HepG2 (cell line): Measurements from ENCODE around the gene RPL3. TPM values are rescaled to one million over a fixed set of nuclear protein-coding genes. Genes with fewer than 3 reads are reported as not detected.

Source experiments
- ERF ChIP-seq: IDR thresholded peaks from 2 replicates; pipeline ENCODE4 v1.6.1; 2018; ENCODE audit warnings: missing biosample characterization, missing genetic modification reagents
- EZH2 ChIP-seq: conservative IDR thresholded peaks from 2 replicates; pipeline ENCODE4 v1.6.1; 2012; ENCODE audit warnings: mild to moderate bottlenecking, low read depth, low read length, moderate library complexity
- GLI4 ChIP-seq: sonication (generic); formaldehyde crosslinking; IDR thresholded peaks from 2 replicates; pipeline ENCODE4 v1.5.1; 2020; ENCODE audit warnings: missing genetic modification reagents, mild to moderate bottlenecking, moderate library complexity, borderline replicate concordance
- IKZF4 ChIP-seq: sonication (generic); formaldehyde crosslinking; IDR thresholded peaks from 2 replicates; pipeline ENCODE4 v1.5.1; 2020; ENCODE audit warnings: borderline replicate concordance, mild to moderate bottlenecking, low read depth, missing genetic modification reagents; ENCODE audit errors: not compliant biosample characterization
- KLF9 ChIP-seq: IDR thresholded peaks from 2 replicates; pipeline ENCODE4 v1.6.1; 2016; ENCODE audit warnings: low read depth
- NFYC ChIP-seq: IDR thresholded peaks from 2 replicates; pipeline ENCODE4 v1.6.1; 2016; ENCODE audit warnings: missing genetic modification reagents, missing compliant biosample characterization
- PHF8 ChIP-seq: sonication (generic); formaldehyde crosslinking; IDR thresholded peaks from 2 replicates; pipeline ENCODE4 v1.5.0; 2020; ENCODE audit warnings: missing genetic modification reagents
- RFX3 ChIP-seq: IDR thresholded peaks from 2 replicates; pipeline ENCODE4 v1.6.1; 2016; ENCODE audit warnings: missing biosample characterization, missing genetic modification reagents
- RXRB ChIP-seq: IDR thresholded peaks from 2 replicates; pipeline ENCODE4 v1.6.1; 2016; ENCODE audit warnings: borderline replicate concordance, missing genetic modification reagents, missing compliant biosample characterization
- SKIL ChIP-seq: sonication (generic); formaldehyde crosslinking; IDR thresholded peaks from 2 replicates; pipeline ENCODE4 v1.8.0; 2022; ENCODE audit warnings: missing genetic modification reagents, mild to moderate bottlenecking, moderate library complexity, borderline replicate concordance
- SMARCE1 ChIP-seq: fragments of 450-650 bp; IDR thresholded peaks from 2 replicates; pipeline ENCODE4 v1.6.1; 2017; ENCODE audit warnings: borderline replicate concordance
- SPEN ChIP-seq: sonication (generic); formaldehyde crosslinking; IDR thresholded peaks from 2 replicates; pipeline ENCODE4 v1.5.1; 2020; ENCODE audit warnings: low read depth, mild to moderate bottlenecking, missing genetic modification reagents
- STAT5B ChIP-seq: sonication (generic); formaldehyde crosslinking; IDR thresholded peaks from 2 replicates; pipeline ENCODE4 v1.4.0; 2020; ENCODE audit warnings: missing genetic modification reagents
- TEF ChIP-seq: sonication (generic); formaldehyde crosslinking; IDR thresholded peaks from 2 replicates; pipeline ENCODE4 v1.5.0; 2020; ENCODE audit warnings: missing genetic modification reagents
- ZNF138 ChIP-seq: sonication (generic); formaldehyde crosslinking; IDR thresholded peaks from 2 replicates; pipeline ENCODE4 v1.5.0; 2020; ENCODE audit warnings: mild to moderate bottlenecking, low read depth, missing genetic modification reagents
- ZNF543 ChIP-seq: sonication (generic); formaldehyde crosslinking; IDR thresholded peaks from 2 replicates; pipeline ENCODE4 v1.4.0; 2020; ENCODE audit warnings: mild to moderate bottlenecking, missing genetic modification reagents
- polyA plus RNA-seq, 8 experiments: library from polyadenylated mRNA; depleted of rRNA in 3 of 8; stranded (reverse) in 7 of 8; unstranded in 1 of 8; fragments of >200 nt; fragmentation: Illumina TruSeq in 4 of 8; extraction: Trizol in 4 of 8; gene quantifications; 2 replicates each; pipeline versions ENCODE4 v1.2.1 to v1.2.3, GENCODE V29; 2011 to 2016; ENCODE audit warnings: low read depth in 4 of 8, missing spikeins in 1 of 8, mixed read lengths in 1 of 8; ENCODE audit not compliant: insufficient read depth in 1 of 8
- total RNA-seq, 5 experiments: library from RNA; depleted of rRNA; stranded (reverse); fragments of >200 nt; fragmentation: Illumina TruSeq; extraction: Trizol; gene quantifications; 2 replicates each; pipeline ENCODE4 v1.2.3, GENCODE V29; 2016; ENCODE audit warnings: low read depth in 1 of 5
- TF ChIP-seq, protein P1 (sequence below): sonication (generic); formaldehyde crosslinking; IDR thresholded peaks from 2 replicates; pipeline ENCODE4 v1.5.0; 2020; ENCODE audit warnings: missing genetic modification reagents, mild to moderate bottlenecking, borderline replicate concordance
- TF ChIP-seq, protein P2 (sequence below): sonication (generic); formaldehyde crosslinking; IDR thresholded peaks from 2 replicates; pipeline ENCODE4 v1.4.0; 2020; ENCODE audit warnings: mild to moderate bottlenecking, missing genetic modification reagents
- TF ChIP-seq, protein P3 (sequence below): sonication (generic); formaldehyde crosslinking; IDR thresholded peaks from 2 replicates; pipeline ENCODE4 v1.4.0; 2020; ENCODE audit warnings: missing genetic modification reagents
- TF ChIP-seq, protein P4 (sequence below): sonication (generic); formaldehyde crosslinking; IDR thresholded peaks from 2 replicates; pipeline ENCODE4 v1.8.0; 2022; ENCODE audit warnings: mild to moderate bottlenecking, missing genetic modification reagents

RPL3 gene
- total and polyA plus RNA-seq, 2 of the 13 experiments (the other 11 are each of a cell fraction or from before 2014, with no cell fraction given): 1,051 to 3,279 TPM

GRCh38 chr22:39299829-39300178, 19.6 kb downstream of the RPL3 start (continued):
- TF ChIP-seq SKIL (CRISPR knock-in tag): no peak
- TF ChIP-seq RFX3: no peak
- TF ChIP-seq ZNF138 (CRISPR knock-in tag): no peak
- TF ChIP-seq ERF: 0 out of 2 replicates have a peak, but pooled peaks have one; percentile 33
- no peak for TF ChIP-seq SMARCE1
- TF ChIP-seq, protein P1, sequence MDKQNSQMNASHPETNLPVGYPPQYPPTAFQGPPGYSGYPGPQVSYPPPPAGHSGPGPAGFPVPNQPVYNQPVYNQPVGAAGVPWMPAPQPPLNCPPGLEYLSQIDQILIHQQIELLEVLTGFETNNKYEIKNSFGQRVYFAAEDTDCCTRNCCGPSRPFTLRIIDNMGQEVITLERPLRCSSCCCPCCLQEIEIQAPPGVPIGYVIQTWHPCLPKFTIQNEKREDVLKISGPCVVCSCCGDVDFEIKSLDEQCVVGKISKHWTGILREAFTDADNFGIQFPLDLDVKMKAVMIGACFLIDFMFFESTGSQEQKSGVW: no peak
- TF ChIP-seq RXRB (CRISPR knock-in tag): 0 out of 2 replicates have a peak, but pooled peaks have one; percentile 13
- no peak for TF ChIP-seq NFYC (CRISPR knock-in tag)
- no peak for TF ChIP-seq PHF8
- no peak for TF ChIP-seq GLI4 (CRISPR knock-in tag)
- no peak for TF ChIP-seq TEF (CRISPR knock-in tag)
- TF ChIP-seq ZNF543 (CRISPR knock-in tag): no peak
- no peak for TF ChIP-seq SPEN (CRISPR knock-in tag)
- no peak for TF ChIP-seq EZH2
- TF ChIP-seq, protein P2, sequence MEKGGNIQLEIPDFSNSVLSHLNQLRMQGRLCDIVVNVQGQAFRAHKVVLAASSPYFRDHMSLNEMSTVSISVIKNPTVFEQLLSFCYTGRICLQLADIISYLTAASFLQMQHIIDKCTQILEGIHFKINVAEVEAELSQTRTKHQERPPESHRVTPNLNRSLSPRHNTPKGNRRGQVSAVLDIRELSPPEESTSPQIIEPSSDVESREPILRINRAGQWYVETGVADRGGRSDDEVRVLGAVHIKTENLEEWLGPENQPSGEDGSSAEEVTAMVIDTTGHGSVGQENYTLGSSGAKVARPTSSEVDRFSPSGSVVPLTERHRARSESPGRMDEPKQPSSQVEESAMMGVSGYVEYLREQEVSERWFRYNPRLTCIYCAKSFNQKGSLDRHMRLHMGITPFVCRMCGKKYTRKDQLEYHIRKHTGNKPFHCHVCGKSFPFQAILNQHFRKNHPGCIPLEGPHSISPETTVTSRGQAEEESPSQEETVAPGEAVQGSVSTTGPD (CRISPR knock-in tag): no peak
- no peak for TF ChIP-seq KLF9
- TF ChIP-seq, protein P3, sequence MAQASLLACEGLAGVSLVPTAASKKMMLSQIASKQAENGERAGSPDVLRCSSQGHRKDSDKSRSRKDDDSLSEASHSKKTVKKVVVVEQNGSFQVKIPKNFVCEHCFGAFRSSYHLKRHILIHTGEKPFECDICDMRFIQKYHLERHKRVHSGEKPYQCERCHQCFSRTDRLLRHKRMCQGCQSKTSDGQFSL: no peak
- no peak for TF ChIP-seq IKZF4
- no peak for TF ChIP-seq STAT5B (CRISPR knock-in tag)
- TF ChIP-seq, protein P4, sequence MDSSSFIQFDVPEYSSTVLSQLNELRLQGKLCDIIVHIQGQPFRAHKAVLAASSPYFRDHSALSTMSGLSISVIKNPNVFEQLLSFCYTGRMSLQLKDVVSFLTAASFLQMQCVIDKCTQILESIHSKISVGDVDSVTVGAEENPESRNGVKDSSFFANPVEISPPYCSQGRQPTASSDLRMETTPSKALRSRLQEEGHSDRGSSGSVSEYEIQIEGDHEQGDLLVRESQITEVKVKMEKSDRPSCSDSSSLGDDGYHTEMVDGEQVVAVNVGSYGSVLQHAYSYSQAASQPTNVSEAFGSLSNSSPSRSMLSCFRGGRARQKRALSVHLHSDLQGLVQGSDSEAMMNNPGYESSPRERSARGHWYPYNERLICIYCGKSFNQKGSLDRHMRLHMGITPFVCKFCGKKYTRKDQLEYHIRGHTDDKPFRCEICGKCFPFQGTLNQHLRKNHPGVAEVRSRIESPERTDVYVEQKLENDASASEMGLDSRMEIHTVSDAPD (CRISPR knock-in tag): no peak
